ENCODE measurements around the gene PRR12.

The PRR12 gene

DNA sequence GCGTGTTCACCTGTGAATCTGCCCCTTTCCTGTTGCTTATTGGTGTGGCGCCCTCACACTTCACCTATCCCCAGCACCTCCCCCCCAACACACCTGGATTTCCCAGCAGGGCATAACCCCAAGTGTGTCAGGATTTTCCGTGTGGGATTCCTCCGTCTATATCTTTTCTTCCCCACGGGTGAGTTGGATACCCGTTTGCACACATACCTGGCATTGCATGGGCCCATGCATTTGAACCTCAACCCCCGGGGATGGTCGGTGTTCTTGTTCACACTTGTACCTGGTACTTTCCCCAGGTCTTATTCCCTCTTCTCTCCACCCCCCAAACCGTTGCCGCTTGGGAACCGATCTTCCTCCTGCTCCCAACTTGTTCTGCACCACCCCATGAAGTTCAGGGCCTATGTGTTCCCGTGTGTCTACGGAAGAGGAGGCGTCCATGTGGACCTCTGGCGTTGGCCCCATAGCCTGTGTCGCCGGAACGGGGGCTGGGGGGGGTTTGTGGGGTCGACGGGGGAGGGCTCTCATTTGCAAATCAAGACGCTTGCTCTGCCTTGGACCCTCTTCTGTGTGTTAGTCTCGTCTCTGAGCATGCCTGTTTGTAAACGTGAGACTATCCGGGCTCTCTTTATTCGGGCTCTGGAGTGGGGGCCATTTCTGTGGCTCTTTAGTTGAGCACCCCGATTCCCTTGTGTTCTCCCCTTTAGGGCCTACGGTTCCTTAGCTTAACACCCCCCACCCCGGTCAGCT lies 1.7 kb downstream of the PRR12 start:
- Mint-ChIP-seq H3K4me3 (peak overlapping the region; percentile 87), H3K9me3 (no peaks in the 10 kb centered on the region), H3K36me3 (ENCODE audit: low read depth) (peaks cover 9% of the 10 kb centered on the region), H3K27ac (peak overlapping the region; percentile 86), H3K27me3 (ENCODE audit: low read depth) (peaks cover 8% of the 10 kb centered on the region), H3K4me1 (ENCODE audit: low read depth) (peaks cover 38% of the 10 kb centered on the region)

DNA sequence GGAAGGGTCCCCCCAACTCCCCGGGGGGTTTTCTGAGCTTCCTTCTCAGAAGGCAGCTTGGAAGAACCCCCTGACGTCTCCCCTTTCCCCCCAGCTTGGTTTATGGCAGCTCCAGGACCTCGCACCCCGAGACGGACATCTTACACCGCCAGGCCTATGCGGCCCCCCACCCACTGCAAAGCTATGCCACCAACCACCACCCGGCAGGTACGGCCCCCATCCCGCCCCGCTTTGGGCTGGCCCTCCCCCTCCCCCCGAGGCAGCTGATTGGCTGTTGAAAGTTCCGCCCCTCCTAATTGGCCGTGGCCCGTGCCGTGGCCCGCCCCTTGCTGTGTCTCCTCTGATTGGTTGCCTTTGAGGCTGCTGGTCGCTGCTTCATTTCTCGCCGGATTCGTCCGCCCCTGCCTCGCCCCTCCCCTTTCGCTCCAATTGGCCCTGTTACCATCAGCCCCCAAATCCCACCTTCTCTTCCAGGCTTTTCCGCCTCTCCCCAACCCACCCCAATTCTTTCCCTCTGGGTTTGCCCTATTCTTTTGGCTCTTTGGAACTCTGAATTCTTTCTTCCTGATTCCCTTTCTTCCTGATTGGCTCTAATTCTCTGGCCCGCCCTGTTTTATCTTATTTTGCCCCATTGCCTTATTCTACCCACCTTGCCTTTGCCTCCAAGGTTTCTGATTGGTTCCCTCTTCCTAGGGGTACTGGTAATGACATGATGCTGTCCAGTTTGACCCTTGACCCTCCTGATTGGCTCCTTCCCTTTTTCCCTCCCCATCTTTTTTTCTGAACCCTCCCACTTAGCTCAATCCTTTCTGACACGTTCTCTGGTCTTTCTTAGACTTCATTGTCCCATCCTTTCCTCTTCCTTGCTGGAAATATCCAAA lies 2.5 kb downstream of the PRR12 start:
- peak overlapping the region; percentile 84 for H3K27ac Mint-ChIP-seq
- H3K36me3 Mint-ChIP-seq (ENCODE audit: low read depth), result peaks cover 14% of the 10 kb centered on the region
- H3K9me3 Mint-ChIP-seq, result no peaks in the 10 kb centered on the region
- peaks cover 35% of the 10 kb centered on the region for H3K4me1 Mint-ChIP-seq (ENCODE audit: low read depth)
- peaks cover 5% of the 10 kb centered on the region for H3K27me3 Mint-ChIP-seq (ENCODE audit: low read depth)
- H3K4me3 Mint-ChIP-seq, result peak overlapping the region; percentile 87

DNA sequence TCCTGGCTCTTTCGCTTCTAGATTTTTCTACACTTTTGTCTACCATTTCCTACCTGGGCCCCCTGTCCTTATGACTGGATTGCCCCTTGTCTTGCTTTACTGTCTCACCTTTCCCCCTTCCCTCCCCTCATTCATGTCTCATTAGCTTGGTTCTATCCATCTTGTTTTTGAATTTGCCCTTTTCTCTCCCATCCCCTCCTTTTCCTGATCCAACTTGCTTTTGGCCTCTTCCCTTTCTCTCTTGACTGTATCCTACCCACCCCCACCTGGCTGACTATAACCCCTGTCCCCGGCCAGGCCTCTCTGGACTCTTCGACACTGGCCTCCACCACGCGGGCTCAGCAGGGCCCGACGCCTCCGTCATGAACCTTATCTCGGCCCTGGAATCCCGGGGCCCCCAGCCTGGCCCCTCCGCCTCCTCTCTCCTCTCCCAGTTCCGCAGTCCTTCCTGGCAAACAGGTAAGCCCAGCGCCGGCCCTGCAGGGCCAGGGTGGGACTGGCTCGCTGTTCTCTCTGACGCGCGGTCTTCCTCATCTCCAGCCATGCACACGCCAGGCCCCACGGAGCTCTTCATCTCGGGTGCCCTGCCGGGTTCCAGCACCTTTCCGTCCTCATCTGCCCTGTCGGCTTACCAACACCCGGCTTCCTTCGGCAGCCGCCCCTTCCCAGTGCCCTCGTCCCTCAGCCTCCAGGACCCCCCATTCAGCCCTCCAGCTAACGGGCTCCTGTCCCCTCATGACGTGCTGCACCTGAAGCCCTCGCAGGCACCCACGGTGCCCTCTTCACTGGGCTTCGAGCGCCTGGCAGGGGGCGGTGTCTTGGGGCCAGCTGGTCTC lies 3.4 kb downstream of the PRR12 start:
- Mint-ChIP-seq H3K9me3 (no peaks in the 10 kb centered on the region), H3K36me3 (ENCODE audit: low read depth) (peaks cover 18% of the 10 kb centered on the region), H3K4me3 (peak overlapping the region; percentile 87), H3K27ac (peak overlapping the region; percentile 84), H3K27me3 (ENCODE audit: low read depth) (no peaks in the 10 kb centered on the region), H3K4me1 (ENCODE audit: low read depth) (peaks cover 29% of the 10 kb centered on the region)

DNA sequence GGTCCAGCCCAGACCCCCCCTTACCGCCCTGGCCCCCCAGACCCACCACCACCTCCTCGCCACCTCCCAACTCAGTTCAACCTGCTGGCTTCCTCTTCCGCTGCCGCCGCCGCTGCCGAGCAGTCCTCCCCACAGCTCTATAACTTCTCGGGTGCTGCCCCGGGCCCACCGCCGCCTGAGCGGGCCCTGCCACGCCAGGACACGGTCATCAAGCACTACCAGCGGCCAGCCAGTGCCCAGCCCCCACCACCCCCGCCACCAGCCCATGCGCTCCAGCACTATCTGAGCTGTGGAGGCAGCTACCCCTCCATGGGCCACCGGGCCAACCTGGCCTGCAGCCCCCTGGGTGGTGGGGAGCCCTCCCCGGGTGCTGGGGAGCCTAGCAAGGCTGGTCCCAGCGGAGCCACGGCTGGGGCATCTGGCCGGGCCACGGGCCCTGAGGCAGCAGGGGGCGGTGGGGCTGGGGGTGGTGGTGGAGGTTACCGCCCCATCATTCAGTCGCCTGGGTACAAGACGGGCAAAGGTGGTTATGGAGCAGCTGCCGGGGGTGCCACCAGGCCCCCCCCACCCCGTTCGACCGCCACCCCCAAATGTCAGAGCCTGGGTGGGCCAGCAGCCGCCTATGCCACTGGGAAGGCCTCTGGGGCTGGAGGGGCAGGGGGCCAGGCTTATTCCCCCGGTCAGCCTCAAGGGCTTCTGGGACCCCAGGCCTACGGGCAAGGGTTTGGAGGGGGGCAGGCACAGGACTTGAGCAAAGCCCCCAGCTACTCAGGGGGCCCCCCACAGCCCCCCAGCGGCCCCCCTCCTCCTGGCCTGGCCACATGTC lies 4.2 kb downstream of the PRR12 start:
- no peaks in the 10 kb centered on the region for H3K27me3 Mint-ChIP-seq (ENCODE audit: low read depth)
- H3K27ac Mint-ChIP-seq, result no peak overlapping the region
- H3K36me3 Mint-ChIP-seq (ENCODE audit: low read depth), result peaks cover 23% of the 10 kb centered on the region
- peaks cover 25% of the 10 kb centered on the region for H3K4me1 Mint-ChIP-seq (ENCODE audit: low read depth)
- H3K4me3 Mint-ChIP-seq, result no peak overlapping the region
- H3K9me3 Mint-ChIP-seq, result no peaks in the 10 kb centered on the region

DNA sequence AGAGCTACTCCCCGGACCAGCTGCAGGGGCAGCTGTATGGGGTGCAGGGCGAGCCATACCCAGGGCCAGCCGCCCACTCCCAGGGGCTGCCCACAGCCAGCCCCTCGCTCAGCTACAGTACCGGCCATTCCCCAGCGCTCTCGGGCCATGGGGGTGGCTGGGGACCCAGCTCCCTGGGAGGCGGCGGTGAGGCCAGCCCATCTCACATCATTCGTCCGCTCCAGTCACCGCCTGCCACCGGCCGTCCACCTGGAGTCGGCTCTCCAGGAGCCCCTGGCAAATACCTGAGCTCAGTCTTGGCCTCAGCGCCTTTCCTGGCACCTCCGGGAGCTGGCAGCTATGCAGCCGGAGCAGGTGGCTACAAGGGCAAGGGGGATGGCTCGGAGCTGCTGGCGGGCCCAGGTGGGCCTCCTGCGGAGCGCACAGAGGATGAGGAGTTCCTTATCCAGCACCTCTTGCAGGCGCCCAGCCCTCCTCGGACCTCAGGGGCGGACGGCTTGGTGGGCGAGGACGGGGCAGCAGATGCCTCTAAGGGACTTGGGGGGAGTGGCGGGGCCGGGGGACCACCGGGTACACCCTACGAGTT lies 4.9 kb downstream of the PRR12 start:
- H3K4me1 Mint-ChIP-seq (ENCODE audit: low read depth), result peaks cover 25% of the 10 kb centered on the region
- no peaks in the 10 kb centered on the region for H3K27me3 Mint-ChIP-seq (ENCODE audit: low read depth)
- peaks cover 26% of the 10 kb centered on the region for H3K36me3 Mint-ChIP-seq (ENCODE audit: low read depth)
- H3K27ac Mint-ChIP-seq, result no peak overlapping the region
- no peak overlapping the region for H3K4me3 Mint-ChIP-seq
- no peaks in the 10 kb centered on the region for H3K9me3 Mint-ChIP-seq

DNA sequence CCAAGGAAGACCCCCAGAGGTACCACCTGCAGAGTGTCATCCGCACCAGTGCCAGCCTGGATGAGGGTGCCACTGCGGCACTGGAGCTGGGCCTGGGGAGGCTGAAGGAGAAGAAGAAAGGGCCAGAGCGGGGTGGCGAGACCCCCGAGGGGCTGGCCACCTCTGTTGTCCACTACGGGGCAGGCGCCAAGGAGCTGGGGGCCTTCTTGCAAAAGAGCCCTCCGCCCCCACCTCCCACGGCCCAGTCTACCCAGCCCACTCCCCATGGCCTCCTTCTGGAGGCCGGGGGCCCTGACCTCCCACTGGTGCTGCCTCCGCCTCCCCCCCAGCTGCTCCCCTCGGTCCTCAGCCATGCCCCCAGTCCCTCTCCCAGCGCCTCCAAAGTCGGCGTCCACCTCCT lies 5.4 kb downstream of the PRR12 start:
- no peak overlapping the region for H3K27ac Mint-ChIP-seq
- no peak overlapping the region for H3K4me3 Mint-ChIP-seq
- peaks cover 25% of the 10 kb centered on the region for H3K4me1 Mint-ChIP-seq (ENCODE audit: low read depth)
- H3K27me3 Mint-ChIP-seq (ENCODE audit: low read depth), result no peaks in the 10 kb centered on the region
- H3K9me3 Mint-ChIP-seq, result no peaks in the 10 kb centered on the region
- H3K36me3 Mint-ChIP-seq (ENCODE audit: low read depth), result peaks cover 29% of the 10 kb centered on the region

DNA sequence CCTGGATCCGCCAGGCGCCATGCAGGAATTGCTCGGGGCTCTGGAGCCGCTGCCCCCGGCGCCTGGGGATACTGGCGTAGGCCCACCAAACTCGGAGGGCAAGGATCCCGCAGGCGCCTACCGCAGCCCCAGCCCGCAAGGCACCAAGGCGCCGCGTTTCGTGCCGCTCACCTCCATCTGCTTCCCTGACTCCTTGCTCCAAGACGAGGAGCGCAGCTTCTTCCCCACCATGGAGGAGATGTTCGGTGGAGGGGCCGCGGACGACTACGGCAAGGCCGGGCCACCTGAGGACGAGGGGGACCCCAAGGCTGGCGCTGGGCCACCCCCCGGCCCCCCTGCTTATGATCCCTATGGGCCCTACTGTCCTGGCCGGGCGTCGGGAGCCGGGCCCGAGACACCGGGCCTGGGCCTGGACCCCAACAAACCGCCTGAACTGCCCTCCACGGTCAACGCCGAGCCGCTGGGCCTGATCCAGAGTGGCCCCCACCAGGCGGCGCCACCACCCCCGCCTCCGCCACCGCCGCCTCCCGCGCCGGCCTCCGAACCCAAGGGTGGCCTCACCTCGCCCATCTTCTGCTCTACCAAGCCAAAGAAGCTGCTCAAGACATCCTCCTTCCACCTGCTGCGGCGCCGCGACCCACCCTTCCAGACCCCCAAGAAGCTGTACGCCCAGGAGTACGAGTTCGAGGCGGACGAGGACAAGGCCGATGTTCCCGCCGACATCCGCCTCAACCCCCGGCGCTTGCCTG lies 6.1 kb downstream of the PRR12 start:
- no peak overlapping the region for H3K27ac Mint-ChIP-seq
- peaks cover 25% of the 10 kb centered on the region for H3K4me1 Mint-ChIP-seq (ENCODE audit: low read depth)
- H3K27me3 Mint-ChIP-seq (ENCODE audit: low read depth), result no peaks in the 10 kb centered on the region
- H3K4me3 Mint-ChIP-seq, result no peak overlapping the region
- H3K36me3 Mint-ChIP-seq (ENCODE audit: low read depth), result peaks cover 33% of the 10 kb centered on the region
- no peaks in the 10 kb centered on the region for H3K9me3 Mint-ChIP-seq

DNA sequence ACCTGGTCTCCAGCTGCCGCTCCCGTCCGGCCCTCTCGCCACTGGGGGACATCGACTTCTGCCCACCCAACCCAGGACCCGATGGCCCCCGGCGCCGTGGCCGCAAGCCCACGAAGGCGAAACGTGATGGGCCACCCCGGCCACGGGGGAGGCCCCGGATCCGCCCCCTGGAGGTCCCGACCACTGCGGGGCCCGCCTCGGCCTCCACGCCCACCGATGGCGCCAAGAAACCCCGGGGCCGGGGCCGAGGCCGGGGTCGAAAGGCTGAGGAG lies 6.7 kb downstream of the PRR12 start:
- no peak overlapping the region for H3K27ac Mint-ChIP-seq
- no peaks in the 10 kb centered on the region for H3K27me3 Mint-ChIP-seq (ENCODE audit: low read depth)
- H3K36me3 Mint-ChIP-seq (ENCODE audit: low read depth), result peaks cover 33% of the 10 kb centered on the region
- no peak overlapping the region for H3K4me3 Mint-ChIP-seq
- peaks cover 20% of the 10 kb centered on the region for H3K4me1 Mint-ChIP-seq (ENCODE audit: low read depth)
- H3K9me3 Mint-ChIP-seq, result no peaks in the 10 kb centered on the region

DNA sequence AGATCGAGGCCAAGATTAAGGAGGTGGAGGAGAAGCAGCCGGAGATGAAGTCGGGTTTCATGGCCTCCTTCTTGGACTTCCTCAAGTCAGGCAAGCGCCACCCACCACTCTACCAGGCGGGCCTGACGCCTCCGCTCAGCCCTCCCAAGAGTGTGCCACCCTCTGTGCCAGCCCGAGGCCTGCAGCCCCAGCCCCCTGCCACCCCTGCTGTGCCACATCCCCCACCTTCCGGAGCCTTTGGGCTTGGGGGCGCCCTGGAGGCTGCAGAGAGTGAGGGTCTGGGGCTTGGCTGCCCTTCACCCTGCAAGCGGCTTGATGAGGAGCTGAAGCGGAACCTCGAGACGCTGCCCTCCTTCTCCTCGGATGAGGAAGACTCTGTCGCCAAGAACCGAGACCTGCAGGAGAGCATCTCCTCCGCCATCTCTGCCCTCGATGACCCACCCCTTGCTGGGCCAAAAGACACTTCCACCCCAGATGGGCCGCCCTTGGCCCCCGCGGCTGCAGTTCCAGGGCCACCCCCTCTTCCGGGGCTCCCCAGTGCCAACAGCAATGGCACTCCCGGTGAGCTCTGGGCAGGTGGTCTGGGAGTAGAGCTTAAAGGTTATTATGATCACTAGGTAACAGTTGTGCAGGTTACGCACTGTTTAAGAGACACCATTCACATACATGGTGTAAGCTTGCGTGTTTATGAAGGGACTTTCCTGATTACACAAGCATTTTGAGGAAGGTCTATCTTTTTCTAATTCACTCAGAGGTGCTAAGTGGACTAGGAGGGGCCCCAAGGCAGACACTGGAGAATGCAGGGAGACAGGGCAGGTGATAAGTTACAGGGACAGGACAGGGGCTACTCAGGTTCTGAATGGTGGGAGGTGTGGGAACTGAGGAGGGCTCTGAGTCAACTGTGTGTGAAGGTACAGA lies 8.7 kb downstream of the PRR12 start:
- H3K27ac Mint-ChIP-seq, result peak overlapping the region; percentile 65
- H3K4me3 Mint-ChIP-seq, result no peak overlapping the region
- H3K9me3 Mint-ChIP-seq, result no peaks in the 10 kb centered on the region
- H3K27me3 Mint-ChIP-seq (ENCODE audit: low read depth), result no peaks in the 10 kb centered on the region
- peaks cover 28% of the 10 kb centered on the region for H3K36me3 Mint-ChIP-seq (ENCODE audit: low read depth)
- H3K4me1 Mint-ChIP-seq (ENCODE audit: low read depth), result peaks cover 5% of the 10 kb centered on the region

DNA sequence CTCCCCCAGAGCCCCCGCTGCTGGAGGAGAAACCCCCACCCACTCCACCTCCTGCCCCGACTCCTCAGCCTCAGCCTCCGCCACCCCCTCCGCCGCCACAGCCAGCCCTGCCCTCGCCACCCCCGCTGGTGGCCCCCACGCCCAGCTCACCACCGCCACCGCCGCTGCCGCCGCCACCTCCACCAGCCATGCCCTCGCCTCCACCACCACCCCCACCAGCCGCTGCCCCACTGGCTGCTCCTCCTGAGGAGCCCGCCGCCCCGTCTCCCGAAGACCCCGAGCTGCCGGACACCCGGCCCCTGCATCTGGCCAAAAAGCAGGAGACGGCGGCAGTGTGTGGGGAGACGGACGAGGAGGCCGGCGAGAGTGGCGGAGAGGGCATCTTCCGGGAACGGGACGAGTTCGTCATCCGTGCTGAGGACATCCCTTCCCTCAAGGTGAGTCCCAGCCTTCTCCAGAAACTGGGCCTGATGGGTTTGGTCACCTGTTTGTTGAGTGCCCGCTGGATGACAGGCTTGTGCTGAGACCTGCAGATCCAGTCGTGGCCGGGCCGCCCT lies 10.6 kb downstream of the PRR12 start:
- H3K4me1 Mint-ChIP-seq (ENCODE audit: low read depth), result peaks cover 5% of the 10 kb centered on the region
- H3K27ac Mint-ChIP-seq, result no peak overlapping the region
- no peak overlapping the region for H3K4me3 Mint-ChIP-seq
- H3K36me3 Mint-ChIP-seq (ENCODE audit: low read depth), result peaks cover 31% of the 10 kb centered on the region
- no peaks in the 10 kb centered on the region for H3K9me3 Mint-ChIP-seq
- no peaks in the 10 kb centered on the region for H3K27me3 Mint-ChIP-seq (ENCODE audit: low read depth)

DNA sequence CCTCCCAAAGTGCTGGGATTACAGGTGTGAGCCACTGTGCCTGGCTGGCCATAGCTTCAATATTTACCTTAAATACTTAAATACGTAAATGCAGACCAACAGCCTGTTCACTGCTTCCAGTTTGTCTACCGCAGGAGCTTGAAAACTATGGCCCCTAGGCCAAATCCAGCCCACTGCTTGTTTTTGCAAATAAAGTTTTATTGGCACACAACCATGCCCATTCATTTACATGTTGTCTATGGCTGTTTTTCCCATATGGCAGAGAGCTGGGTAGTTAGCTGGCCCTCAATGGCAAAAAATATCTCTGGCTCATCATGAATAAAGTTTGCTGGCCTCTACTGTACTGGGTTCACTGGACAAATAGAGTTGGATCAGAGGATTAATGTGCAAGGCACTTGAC lies 11.8 kb downstream of the PRR12 start:
- peaks cover 31% of the 10 kb centered on the region for H3K36me3 Mint-ChIP-seq (ENCODE audit: low read depth)
- H3K4me1 Mint-ChIP-seq (ENCODE audit: low read depth), result peaks cover 5% of the 10 kb centered on the region
- no peaks in the 10 kb centered on the region for H3K9me3 Mint-ChIP-seq
- no peaks in the 10 kb centered on the region for H3K27me3 Mint-ChIP-seq (ENCODE audit: low read depth)
- H3K4me3 Mint-ChIP-seq, result no peak overlapping the region
- no peak overlapping the region for H3K27ac Mint-ChIP-seq

DNA sequence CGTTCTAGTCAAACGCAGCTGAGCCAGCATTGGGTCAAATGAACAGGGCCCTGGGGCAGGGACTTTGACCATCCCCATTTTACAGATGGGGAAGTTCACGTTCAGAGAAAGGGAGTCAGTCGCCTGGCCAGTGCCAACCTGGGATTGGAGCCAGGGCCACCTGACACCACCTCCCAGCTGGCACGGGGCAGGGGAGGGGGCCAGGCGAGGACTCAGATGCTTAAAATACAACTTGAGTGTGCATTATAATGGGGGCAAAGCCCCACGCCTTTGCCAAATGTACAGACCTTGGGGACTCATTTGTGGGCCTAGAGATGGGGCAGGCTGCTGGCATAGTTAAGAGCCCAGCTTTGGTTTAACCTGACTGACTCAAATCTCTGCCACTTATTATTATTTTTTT lies 14.6 kb downstream of the PRR12 start:
- Mint-ChIP-seq H3K27me3 (ENCODE audit: low read depth) (no peaks in the 10 kb centered on the region), H3K27ac (no peak overlapping the region), H3K36me3 (ENCODE audit: low read depth) (peaks cover 20% of the 10 kb centered on the region), H3K4me1 (ENCODE audit: low read depth) (peaks cover 2% of the 10 kb centered on the region), H3K4me3 (no peak overlapping the region), H3K9me3 (no peaks in the 10 kb centered on the region)
